PC-3 (cell line): Measurements from ENCODE around the gene RPS19BP1.

Experiments used
- CTCF ChIP-seq: fragments of 300-600 bp; sonication (generic); conservative IDR thresholded peaks from 2 replicates; pipeline ENCODE4 v1.5.1; 2017; ENCODE audit warnings: antibody characterized with exemption, low read depth, mild to moderate bottlenecking, low read length
- EZH2 ChIP-seq: fragments of 300-600 bp; sonication (generic); IDR thresholded peaks from one replicate; pipeline ENCODE4 v1.6.1; 2017; ENCODE audit warnings: antibody characterized with exemption, mild to moderate bottlenecking, low read length; ENCODE audit not compliant: unreplicated experiment
- EZH2phosphoT487 ChIP-seq: fragments of 300-600 bp; sonication (generic); IDR thresholded peaks from 2 replicates; pipeline ENCODE4 v1.6.1; 2018; ENCODE audit warnings: mild to moderate bottlenecking, antibody characterized with exemption, low read length, borderline replicate concordance

- no peak for TF ChIP-seq CTCF
- TF ChIP-seq EZH2phosphoT487: no peak
- no peak for TF ChIP-seq EZH2
These were observed 44.6 kb downstream of the RPS19BP1 start for GRCh38 chr22:39487826-39488520.
